ENCODE measurements around the gene MSH5. TPM values are rescaled to one million over a fixed set of nuclear protein-coding genes. Genes with fewer than 3 reads are reported as not detected.

The MSH5 gene
- total and polyA plus RNA-seq, 2 of the 13 experiments (the other 11 are each of a cell fraction or from before 2014, with no cell fraction given) = 10.2 to 38.7 TPM

DNA sequence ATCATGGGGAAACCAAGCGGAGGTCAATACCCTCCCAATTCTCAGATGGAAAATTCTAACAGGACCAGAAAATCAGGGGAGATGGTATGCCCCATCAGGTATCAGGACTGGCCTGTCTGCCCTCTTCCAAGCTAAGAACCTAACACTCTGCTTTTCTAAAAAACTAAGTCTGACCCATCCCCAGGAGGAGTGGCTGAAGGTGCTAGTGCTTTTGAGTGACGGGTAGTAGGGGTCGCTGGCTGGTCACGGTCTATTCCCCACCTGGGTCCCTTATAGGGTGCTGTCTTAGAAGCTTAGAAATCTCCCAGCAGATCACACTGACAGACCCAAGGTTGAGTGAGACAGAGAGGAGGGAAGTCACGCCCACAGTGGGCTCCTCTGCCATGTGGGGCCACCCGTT, 46.3 kb upstream of the MSH5 start (continued):
- TF ChIP-seq ZNF317 (CRISPR knock-in tag; IDR thresholded peaks at IDR 0.05) (no peak), ZFP41 (CRISPR knock-in tag; IDR thresholded peaks at IDR 0.05; ENCODE audit: borderline replicate concordance) (no peak)

DNA sequence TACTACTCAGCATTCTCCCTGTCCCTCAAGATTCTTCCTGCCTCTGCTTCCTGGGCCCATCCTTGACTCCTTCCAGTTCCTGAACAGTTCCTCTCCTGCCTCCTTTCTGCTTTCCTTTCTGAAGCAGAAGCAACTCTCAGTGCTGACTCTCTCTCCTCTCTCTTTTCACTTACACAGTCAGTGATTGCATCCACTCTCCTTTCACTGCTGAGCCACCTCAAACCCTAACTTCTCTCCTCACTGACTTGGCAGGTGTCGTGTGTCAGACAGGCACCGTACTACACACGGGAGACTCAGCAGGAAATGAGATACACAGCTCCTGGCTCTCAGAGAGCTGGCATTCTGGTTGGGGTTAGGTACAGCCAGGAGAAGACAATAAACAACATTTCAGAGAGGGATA, 42.2 kb upstream of the MSH5 start:
- no peak overlapping the region for H3K4me2 ChIP-seq (ENCODE audit: low read depth, low read length)
- H2AFZ ChIP-seq (ENCODE audit: low read length) = no peak overlapping the region
- no TSS peak for BruUV-seq (replicated peaks)
- H3K4me3 ChIP-seq (replicated peaks in 1 of 3; ENCODE audit: insufficient read depth in 1 of 3, low read depth in 2 of 3, low read length in 3 of 3) = no peak overlapping the region
- no peak for TF ChIP-seq TBP (CRISPR knock-in tag; IDR thresholded peaks at IDR 0.05)
- TF ChIP-seq, protein P1, sequence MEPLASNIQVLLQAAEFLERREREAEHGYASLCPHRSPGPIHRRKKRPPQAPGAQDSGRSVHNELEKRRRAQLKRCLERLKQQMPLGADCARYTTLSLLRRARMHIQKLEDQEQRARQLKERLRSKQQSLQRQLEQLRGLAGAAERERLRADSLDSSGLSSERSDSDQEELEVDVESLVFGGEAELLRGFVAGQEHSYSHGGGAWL (CRISPR knock-in tag; IDR thresholded peaks at IDR 0.05) = no peak
- no peak for TF ChIP-seq GATA4 (IDR thresholded peaks at IDR 0.05; ENCODE audit: borderline replicate concordance, low read depth)
- no peak for TF ChIP-seq MIER3 (CRISPR knock-in tag; IDR thresholded peaks at IDR 0.05; ENCODE audit: borderline replicate concordance)
- no peak for TF ChIP-seq RXRA (CRISPR knock-in tag; IDR thresholded peaks at IDR 0.05)
- TF ChIP-seq KLF9 (CRISPR knock-in tag; IDR thresholded peaks at IDR 0.05; ENCODE audit: low read depth) = no peak
- no peak for TF ChIP-seq ZNF775 (CRISPR knock-in tag; IDR thresholded peaks at IDR 0.05; ENCODE audit: borderline replicate concordance)
- TF ChIP-seq, protein P2, sequence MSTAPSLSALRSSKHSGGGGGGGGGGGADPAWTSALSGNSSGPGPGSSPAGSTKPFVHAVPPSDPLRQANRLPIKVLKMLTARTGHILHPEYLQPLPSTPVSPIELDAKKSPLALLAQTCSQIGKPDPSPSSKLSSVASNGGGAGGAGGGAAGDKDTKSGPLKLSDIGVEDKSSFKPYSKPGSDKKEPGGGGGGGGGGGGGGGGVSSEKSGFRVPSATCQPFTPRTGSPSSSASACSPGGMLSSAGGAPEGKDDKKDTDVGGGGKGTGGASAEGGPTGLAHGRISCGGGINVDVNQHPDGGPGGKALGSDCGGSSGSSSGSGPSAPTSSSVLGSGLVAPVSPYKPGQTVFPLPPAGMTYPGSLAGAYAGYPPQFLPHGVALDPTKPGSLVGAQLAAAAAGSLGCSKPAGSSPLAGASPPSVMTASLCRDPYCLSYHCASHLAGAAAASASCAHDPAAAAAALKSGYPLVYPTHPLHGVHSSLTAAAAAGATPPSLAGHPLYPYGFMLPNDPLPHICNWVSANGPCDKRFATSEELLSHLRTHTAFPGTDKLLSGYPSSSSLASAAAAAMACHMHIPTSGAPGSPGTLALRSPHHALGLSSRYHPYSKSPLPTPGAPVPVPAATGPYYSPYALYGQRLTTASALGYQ (CRISPR knock-in tag; IDR thresholded peaks at IDR 0.05) = no peak
- no peak for TF ChIP-seq ARNTL (CRISPR knock-in tag; IDR thresholded peaks at IDR 0.05)
- TF ChIP-seq, protein P3, sequence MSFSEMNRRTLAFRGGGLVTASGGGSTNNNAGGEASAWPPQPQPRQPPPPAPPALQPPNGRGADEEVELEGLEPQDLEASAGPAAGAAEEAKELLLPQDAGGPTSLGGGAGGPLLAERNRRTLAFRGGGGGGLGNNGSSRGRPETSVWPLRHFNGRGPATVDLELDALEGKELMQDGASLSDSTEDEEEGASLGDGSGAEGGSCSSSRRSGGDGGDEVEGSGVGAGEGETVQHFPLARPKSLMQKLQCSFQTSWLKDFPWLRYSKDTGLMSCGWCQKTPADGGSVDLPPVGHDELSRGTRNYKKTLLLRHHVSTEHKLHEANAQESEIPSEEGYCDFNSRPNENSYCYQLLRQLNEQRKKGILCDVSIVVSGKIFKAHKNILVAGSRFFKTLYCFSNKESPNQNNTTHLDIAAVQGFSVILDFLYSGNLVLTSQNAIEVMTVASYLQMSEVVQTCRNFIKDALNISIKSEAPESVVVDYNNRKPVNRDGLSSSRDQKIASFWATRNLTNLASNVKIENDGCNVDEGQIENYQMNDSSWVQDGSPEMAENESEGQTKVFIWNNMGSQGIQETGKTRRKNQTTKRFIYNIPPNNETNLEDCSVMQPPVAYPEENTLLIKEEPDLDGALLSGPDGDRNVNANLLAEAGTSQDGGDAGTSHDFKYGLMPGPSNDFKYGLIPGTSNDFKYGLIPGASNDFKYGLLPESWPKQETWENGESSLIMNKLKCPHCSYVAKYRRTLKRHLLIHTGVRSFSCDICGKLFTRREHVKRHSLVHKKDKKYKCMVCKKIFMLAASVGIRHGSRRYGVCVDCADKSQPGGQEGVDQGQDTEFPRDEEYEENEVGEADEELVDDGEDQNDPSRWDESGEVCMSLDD (CRISPR knock-in tag; IDR thresholded peaks at IDR 0.05; ENCODE audit: borderline replicate concordance) = no peak
- no peak for TF ChIP-seq ZNF737 (CRISPR knock-in tag; IDR thresholded peaks at IDR 0.05; ENCODE audit: borderline replicate concordance)
- TF ChIP-seq ZC3H13 (CRISPR knock-in tag; IDR thresholded peaks at IDR 0.05) = no peak
- no peak for TF ChIP-seq ZNF724P (CRISPR knock-in tag; IDR thresholded peaks at IDR 0.05; ENCODE audit: borderline replicate concordance)
- TF ChIP-seq ZNF235 (CRISPR knock-in tag; IDR thresholded peaks at IDR 0.05; ENCODE audit: borderline replicate concordance) = no peak
- TF ChIP-seq TARDBP (CRISPR knock-in tag; IDR thresholded peaks at IDR 0.05) = no peak
- TF ChIP-seq RNF2 (conservative IDR thresholded peaks at IDR 0.05; ENCODE audit: low read depth) = no peak
- TF ChIP-seq ZNF589 (CRISPR knock-in tag; conservative IDR thresholded peaks at IDR 0.05) = no peak
- POLR2A ChIA-PET = no interaction called here
- DNase-seq (ENCODE audit: low spot score) = no peak
- intact Hi-C loops (cut with micrococcal nuclease; ENCODE audit: unreplicated experiment) = no loop called here
- no peak overlapping the region for H3K9ac ChIP-seq (ENCODE audit: insufficient read depth, low read depth, low read length)
- FAIRE-seq = no peak
- H3K79me2 ChIP-seq (ENCODE audit: insufficient read depth, low read length) = peaks cover 18% of the 10 kb centered on the region
- H3K27me3 ChIP-seq (ENCODE audit: control insufficient read depth in 1 of 2, insufficient read depth in 2 of 2, low read length in 2 of 2) = no peaks in the 10 kb centered on the region; a peak in 2 of 5 replicates
- WGBS (ENCODE audit: low lambda C conversion rate) = 94% methylated on average over 3 of the region's 3 CpGs
- H3K36me3 ChIP-seq (replicated peaks in 1 of 2; ENCODE audit: control insufficient read depth in 1 of 2, insufficient read depth in 2 of 2, low read length in 2 of 2) = peaks cover 24 to 48% of the 10 kb centered on the region in 2 experiments
- peaks cover 32% of the 10 kb centered on the region for H3K4me1 ChIP-seq (ENCODE audit: insufficient read depth, low read length)
- no peaks in the 10 kb centered on the region for H4K20me1 ChIP-seq (ENCODE audit: insufficient read depth, low read length)
- H3K9me3 ChIP-seq (ENCODE audit: low read length) = no peaks in the 10 kb centered on the region
- ATAC-seq = no peak
- H3K27ac ChIP-seq (ENCODE audit: extremely low read length, insufficient read depth, low read length) = no peak overlapping the region
- CTCF ChIA-PET (ENCODE audit: low intra/inter-chr PET ratio, low total read pairs) = no interaction called here
- in situ Hi-C loops (cut with HindIII; ENCODE audit: extremely low pct_ligation_motif_present, low pct_unique_long_range_greater_than_20kb) = no loop called here

All from HepG2 (cell line).